ENCODE results near the gene SHISA3.

SHISA3 gene

GRCh38 chr4:42446823-42447222, 49.5 kb downstream of the SHISA3 start:
- no peak for DNase-seq (ENCODE audit: low read depth)
